GM12878 (cell line): ENCODE results near the gene C6orf62. TPM values are rescaled to one million over a fixed set of nuclear protein-coding genes. Genes with fewer than 3 reads are reported as not detected.

Experiments used
- ASH2L ChIP-seq: fragments of 300-600, 200-600 bp; sonication (generic); IDR thresholded peaks from 2 replicates; pipeline ENCODE4 v1.6.1; 2017; ENCODE audit warnings: low read depth, mild to moderate bottlenecking, borderline replicate concordance
- ATF7 ChIP-seq: fragments of 450-650 bp; IDR thresholded peaks from 2 replicates; pipeline ENCODE4 v1.6.1; 2016; ENCODE audit warnings: low read depth, mild to moderate bottlenecking
- CHD2 ChIP-seq: IDR thresholded peaks from 2 replicates; pipeline ENCODE4 v1.6.1; 2011; ENCODE audit warnings: low read depth, low read length, improper control_type of control experiment, borderline replicate concordance
- GABPA ChIP-seq: IDR thresholded peaks from 2 replicates; pipeline ENCODE4 v1.6.1; 2014; ENCODE audit warnings: antibody characterized with exemption, low read depth, mild to moderate bottlenecking, inconsistent platforms
- IRF4 ChIP-seq: IDR thresholded peaks from 2 replicates; pipeline ENCODE4 v1.6.1; 2011; ENCODE audit warnings: low read depth, low read length
- NFYB ChIP-seq: IDR thresholded peaks from 2 replicates; pipeline ENCODE4 v1.6.1; 2011; ENCODE audit warnings: low read depth, mild to moderate bottlenecking, low read length, improper control_type of control experiment, moderate library complexity; ENCODE audit not compliant: insufficient read depth
- PKNOX1 ChIP-seq: fragments of 450-650 bp; IDR thresholded peaks from 2 replicates; pipeline ENCODE4 v1.6.1; 2016; ENCODE audit warnings: mild to moderate bottlenecking
- POLR2A ChIP-seq: IDR thresholded peaks from 2 replicates; pipeline ENCODE4 v1.6.1; 2011; ENCODE audit warnings: low read depth, mild to moderate bottlenecking, low read length
- RCOR1 ChIP-seq: conservative IDR thresholded peaks from 2 replicates; pipeline ENCODE4 v1.6.1; 2012; ENCODE audit warnings: low read depth, low read length, improper control_type of control experiment
- RFX5 ChIP-seq: IDR thresholded peaks from 2 replicates; pipeline ENCODE4 v1.6.1; 2011; ENCODE audit warnings: low read depth, low read length, improper control_type of control experiment
- SKIL ChIP-seq: fragments of 450-650 bp; IDR thresholded peaks from 2 replicates; pipeline ENCODE4 v1.6.1; 2017; ENCODE audit warnings: mild to moderate bottlenecking, low read depth, inconsistent platforms; ENCODE audit not compliant: poor library complexity, severe bottlenecking
- SMAD5 ChIP-seq: IDR thresholded peaks from 2 replicates; pipeline ENCODE4 v1.6.1; 2016; ENCODE audit warnings: antibody characterized with exemption, low read depth
- SP1 ChIP-seq: IDR thresholded peaks from one replicate; pipeline ENCODE4 v1.6.1; 2011; ENCODE audit warnings: low read depth, low read length
- SUZ12 ChIP-seq: fragments of 200-600 bp; sonication (generic); IDR thresholded peaks from one replicate; pipeline ENCODE4 v1.6.1; 2018; ENCODE audit warnings: antibody characterized with exemption, mild to moderate bottlenecking; ENCODE audit not compliant: unreplicated experiment
- TAF1 ChIP-seq: IDR thresholded peaks from 2 replicates; pipeline ENCODE4 v1.6.1; 2011; ENCODE audit warnings: mild to moderate bottlenecking, low read depth, low read length, borderline replicate concordance
- TARDBP ChIP-seq: IDR thresholded peaks from 2 replicates; pipeline ENCODE4 v1.6.1; 2016; ENCODE audit warnings: borderline replicate concordance
- USF2 ChIP-seq: IDR thresholded peaks from 2 replicates; pipeline ENCODE4 v1.6.1; 2011; ENCODE audit warnings: low read depth, low read length, improper control_type of control experiment, borderline replicate concordance
- YBX1 ChIP-seq: fragments of 450-650 bp; IDR thresholded peaks from 2 replicates; pipeline ENCODE4 v1.6.1; 2016; ENCODE audit warnings: antibody characterized with exemption
- ZBTB4 ChIP-seq: fragments of 450-650 bp; formaldehyde crosslinking; IDR thresholded peaks from 2 replicates; pipeline ENCODE4 v1.4.0; 2022; ENCODE audit warnings: mild to moderate bottlenecking, moderate library complexity
- ZNF274 ChIP-seq: IDR thresholded peaks from one replicate; pipeline ENCODE4 v1.8.0; 2011; ENCODE audit not compliant: insufficient read length, insufficient read depth
- ZSCAN29 ChIP-seq: fragments of 450-650 bp; IDR thresholded peaks from 2 replicates; pipeline ENCODE4 v1.6.1; 2017; ENCODE audit warnings: mild to moderate bottlenecking, moderate library complexity
- polyA plus RNA-seq, 11 experiments: library from polyadenylated mRNA; depleted of rRNA in 4 of 11; unstranded in 6 of 11; stranded (reverse) in 5 of 11; fragments of >200 nt; fragmentation: Nextera tagmentation in 4 of 11; fragmentation: Illumina TruSeq in 1 of 11; extraction: Ambion mirVana in 4 of 11; extraction: Trizol in 1 of 11; gene quantifications; 1 replicate in 1 of 11; 2 replicates in 10 of 11; pipeline versions ENCODE4 v1.2.1 to v1.2.3, GENCODE V29; 2011 to 2016; ENCODE audit warnings: inconsistent platforms in 2 of 11, missing spikeins in 2 of 11, low read depth in 1 of 11
- total RNA-seq, 4 experiments: library from RNA; depleted of rRNA in 3 of 4; stranded (reverse); fragments of >200 nt in 3 of 4; fragmentation: Illumina TruSeq in 1 of 4; extraction: Trizol in 1 of 4; gene quantifications; 2 replicates each; pipeline versions ENCODE4 v1.2.1 to v1.2.3, GENCODE V29; 2013 to 2021
- TF ChIP-seq, protein P1 (sequence below): IDR thresholded peaks from 2 replicates; pipeline ENCODE4 v1.6.1; 2011; ENCODE audit warnings: borderline replicate concordance, low read depth, mild to moderate bottlenecking, moderate library complexity, low read length; ENCODE audit not compliant: insufficient read depth, poor library complexity, severe bottlenecking

C6orf62 gene
- total and polyA plus RNA-seq, 10 of the 15 experiments (the other 5 are each of a cell fraction or from before 2014, with no cell fraction given): 55.6 to 565 (median 126) TPM

- TF ChIP-seq ZBTB4 (CRISPR knock-in tag) (no peak), PKNOX1 (peak; percentile 55; the same call in 1 of the 2 replicates), SP1 (no peak), RFX5 (peak; percentile 48; the same call in 1 of the 2 replicates), NFYB (peak; percentile 68; the same call in 1 of the 2 replicates), RCOR1 (no peak), IRF4 (no peak), SMAD5 (peak; percentile 97), ATF7 (peak; percentile 100), ASH2L (0 out of 2 replicates have a peak, but pooled peaks have one; percentile 79), TARDBP (peak; percentile 38), YBX1 (no peak), ZNF274 (no peak), USF2 (no peak), SKIL (peak; percentile 99), ZSCAN29 (no peak), SUZ12 (no peak), CHD2 (no peak), POLR2A (peak; percentile 73), TAF1 (peak; percentile 97), GABPA (peak; percentile 76)
- TF ChIP-seq, protein P1, sequence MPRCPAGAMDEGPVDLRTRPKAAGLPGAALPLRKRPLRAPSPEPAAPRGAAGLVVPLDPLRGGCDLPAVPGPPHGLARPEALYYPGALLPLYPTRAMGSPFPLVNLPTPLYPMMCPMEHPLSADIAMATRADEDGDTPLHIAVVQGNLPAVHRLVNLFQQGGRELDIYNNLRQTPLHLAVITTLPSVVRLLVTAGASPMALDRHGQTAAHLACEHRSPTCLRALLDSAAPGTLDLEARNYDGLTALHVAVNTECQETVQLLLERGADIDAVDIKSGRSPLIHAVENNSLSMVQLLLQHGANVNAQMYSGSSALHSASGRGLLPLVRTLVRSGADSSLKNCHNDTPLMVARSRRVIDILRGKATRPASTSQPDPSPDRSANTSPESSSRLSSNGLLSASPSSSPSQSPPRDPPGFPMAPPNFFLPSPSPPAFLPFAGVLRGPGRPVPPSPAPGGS: no peak
Measured at GRCh38 chr6:24720604-24721460, 1.9 kb upstream of the C6orf62 start (continued).
